ENCODE results near the gene SLC25A43. TPM values are rescaled to one million over a fixed set of nuclear protein-coding genes. Genes with fewer than 3 reads are reported as not detected.
"Not testable (repeated sequence)": the region's sequence is repeated elsewhere in the genome, so short reads cannot be mapped to it uniquely, and the experiment has no call there.

Gene SLC25A43
- total RNA-seq, 3 donors from 2014 or later = 3.9 to 6.3 (median 4.7) TPM

DNA sequence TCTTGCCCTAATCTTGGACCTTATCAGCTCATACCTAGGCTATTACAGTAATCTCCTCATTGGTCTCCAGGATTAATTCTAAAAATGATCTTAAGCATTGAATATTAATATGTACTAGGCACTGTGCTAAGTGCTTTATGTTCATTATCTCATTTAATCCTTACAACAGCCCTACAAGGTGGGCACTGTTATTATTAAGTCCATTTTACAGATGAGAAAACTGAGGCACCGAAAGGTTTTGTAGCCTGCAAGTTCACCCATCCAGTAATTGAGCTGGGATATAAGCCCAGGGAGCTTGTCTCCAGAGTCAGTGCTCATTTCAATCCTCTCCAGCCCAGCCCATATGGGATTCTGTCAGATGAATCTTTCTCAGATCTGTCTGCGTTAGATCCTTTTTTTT, 20.8 kb downstream of the SLC25A43 start:
- ATAC-seq (no peak), DNase-seq (no peak)

DNA sequence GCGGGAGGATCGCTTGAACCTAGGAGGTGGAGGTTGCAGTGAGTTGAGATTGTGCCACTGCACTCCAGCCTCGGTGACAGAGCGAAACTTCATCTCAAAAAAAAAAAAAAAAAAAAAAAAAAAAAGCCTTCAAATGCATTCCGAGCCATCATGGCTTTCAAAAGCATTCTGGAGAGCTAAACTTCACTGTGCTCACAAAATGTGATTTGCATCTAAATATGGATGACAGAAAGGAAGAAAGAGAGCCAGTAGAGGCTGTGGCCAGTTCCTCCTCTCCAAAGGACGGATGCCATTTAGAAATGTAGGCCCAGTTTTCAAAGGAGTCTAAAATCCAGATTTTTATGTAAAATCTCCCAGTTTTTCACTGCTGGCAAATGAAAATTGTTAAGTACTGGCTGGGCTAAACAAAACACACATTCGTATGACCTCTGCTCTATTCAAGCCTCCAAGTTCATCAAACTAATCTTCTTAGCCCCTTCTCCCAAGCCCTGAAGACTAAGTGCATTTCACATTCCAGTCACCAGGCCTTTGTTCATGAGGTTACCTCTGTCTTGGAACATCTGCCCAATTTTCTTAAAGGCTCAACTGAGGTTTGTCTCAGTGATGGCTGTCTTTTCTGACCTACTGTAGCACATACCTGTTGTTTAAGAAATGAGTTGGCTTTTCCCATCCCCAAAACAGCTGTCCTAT, 22.0 kb downstream of the SLC25A43 start:
- peaks cover 4% of the 10 kb centered on the region for H3K36me3 Mint-ChIP-seq (ENCODE audit: insufficient read depth)
- H3K9me3 Mint-ChIP-seq = no peaks in the 10 kb centered on the region
- no peaks in the 10 kb centered on the region for H3K4me1 Mint-ChIP-seq (ENCODE audit: low read depth)
- ATAC-seq (no peak), DNase-seq (no peak)
- no peak overlapping the region for H3K4me3 Mint-ChIP-seq
- H3K27me3 Mint-ChIP-seq (ENCODE audit: low read depth) = no peaks in the 10 kb centered on the region

More for the DNA sequence above, 20.8 kb downstream of the SLC25A43 start:
- H3K27me3 Mint-ChIP-seq (ENCODE audit: low read depth) = no peaks in the 10 kb centered on the region
- H3K4me1 Mint-ChIP-seq (ENCODE audit: low read depth) = no peaks in the 10 kb centered on the region
- peaks cover 4% of the 10 kb centered on the region for H3K36me3 Mint-ChIP-seq (ENCODE audit: insufficient read depth)
- H3K4me3 Mint-ChIP-seq = no peak overlapping the region
- no peaks in the 10 kb centered on the region for H3K9me3 Mint-ChIP-seq

DNA sequence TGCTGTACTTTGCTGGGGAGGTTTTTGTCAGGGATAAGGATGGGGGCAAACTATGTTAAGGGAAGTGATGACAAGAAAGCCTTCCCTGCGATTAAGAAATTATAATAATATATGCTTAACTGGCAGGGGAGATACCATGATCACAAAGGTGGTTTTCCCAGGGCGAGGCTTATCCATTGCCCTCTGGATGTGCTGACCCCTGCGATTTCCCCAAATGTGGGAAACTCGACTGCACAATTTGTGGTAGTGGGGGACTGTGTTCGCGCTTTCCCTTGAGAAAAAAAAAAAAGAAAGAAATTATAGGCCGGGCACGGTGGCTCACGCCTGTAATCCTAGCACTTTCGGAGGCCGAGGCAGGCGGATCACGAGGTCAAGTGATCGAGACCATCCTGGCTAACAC, 24.5 kb downstream of the SLC25A43 start:
- ATAC-seq (no peak), DNase-seq (peak; percentile 12)
- H3K9me3 Mint-ChIP-seq = no peaks in the 10 kb centered on the region
- H3K4me3 Mint-ChIP-seq = no peak overlapping the region
- H3K36me3 Mint-ChIP-seq (ENCODE audit: insufficient read depth) = peaks cover 4% of the 10 kb centered on the region
- peaks cover 10% of the 10 kb centered on the region for H3K4me1 Mint-ChIP-seq (ENCODE audit: low read depth)
- no peaks in the 10 kb centered on the region for H3K27me3 Mint-ChIP-seq (ENCODE audit: low read depth)

GRCh38 chrX:119424999-119425398, 25.9 kb downstream of the SLC25A43 start:
- Mint-ChIP-seq H3K27me3 (ENCODE audit: low read depth) (no peaks in the 10 kb centered on the region), H3K4me1 (ENCODE audit: low read depth) (peaks cover 10% of the 10 kb centered on the region), H3K4me3 (no peak overlapping the region), H3K36me3 (ENCODE audit: insufficient read depth) (peaks cover 4% of the 10 kb centered on the region), H3K9me3 (no peaks in the 10 kb centered on the region)
- ATAC-seq (no peak), DNase-seq (no peak)

GRCh38 chrX:119427024-119427794, 28.1 kb downstream of the SLC25A43 start:
- Mint-ChIP-seq H3K4me1 (ENCODE audit: low read depth) (peaks cover 10% of the 10 kb centered on the region), H3K9me3 (no peaks in the 10 kb centered on the region), H3K36me3 (ENCODE audit: insufficient read depth) (peaks cover 3% of the 10 kb centered on the region), H3K27me3 (ENCODE audit: low read depth) (no peaks in the 10 kb centered on the region), H3K4me3 (no peak overlapping the region)
- peak in 1 of 2 donors; percentile 14 for ATAC-seq
- DNase-seq = no peak

DNA sequence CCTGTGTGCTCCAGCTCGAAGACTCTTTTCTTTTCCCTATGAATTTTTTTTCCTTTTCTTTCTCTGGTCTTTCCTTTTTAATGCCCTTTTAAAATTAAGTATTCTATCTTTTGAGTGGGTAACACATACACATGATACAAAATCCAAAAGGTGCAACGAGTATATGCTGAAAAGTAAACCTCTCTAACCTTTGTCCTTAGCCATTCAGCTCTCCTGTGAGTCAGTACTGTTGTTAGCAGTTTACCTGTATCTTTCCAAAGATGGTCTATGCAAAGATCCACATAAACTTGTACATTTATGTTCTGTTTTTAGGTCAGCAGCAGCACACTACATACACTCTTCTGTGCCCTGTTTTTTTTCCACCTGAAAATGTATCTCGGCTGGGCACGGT, 28.7 kb downstream of the SLC25A43 start:
- Mint-ChIP-seq H3K4me3 (no peak overlapping the region), H3K36me3 (ENCODE audit: insufficient read depth) (no peaks in the 10 kb centered on the region), H3K27me3 (ENCODE audit: low read depth) (no peaks in the 10 kb centered on the region), H3K9me3 (no peaks in the 10 kb centered on the region), H3K4me1 (ENCODE audit: low read depth) (peaks cover 10% of the 10 kb centered on the region)
- no peak for DNase-seq
- ATAC-seq = no peak

GRCh38 chrX:119429471-119429870, 30.3 kb downstream of the SLC25A43 start:
- Mint-ChIP-seq H3K36me3 (ENCODE audit: insufficient read depth) (peaks cover 6% of the 10 kb centered on the region), H3K27me3 (ENCODE audit: low read depth) (no peaks in the 10 kb centered on the region), H3K4me3 (no peak overlapping the region), H3K4me1 (ENCODE audit: low read depth) (peaks cover 10% of the 10 kb centered on the region), H3K9me3 (no peaks in the 10 kb centered on the region)
- DNase-seq (no peak), ATAC-seq (no peak)

- DNase-seq; H3K4me3 Mint-ChIP-seq; H3K27me3 Mint-ChIP-seq (ENCODE audit: low read depth): not testable (repeated sequence)
These were observed 42.2 kb downstream of the SLC25A43 start for GRCh38 chrX:119441295-119441694.

DNA sequence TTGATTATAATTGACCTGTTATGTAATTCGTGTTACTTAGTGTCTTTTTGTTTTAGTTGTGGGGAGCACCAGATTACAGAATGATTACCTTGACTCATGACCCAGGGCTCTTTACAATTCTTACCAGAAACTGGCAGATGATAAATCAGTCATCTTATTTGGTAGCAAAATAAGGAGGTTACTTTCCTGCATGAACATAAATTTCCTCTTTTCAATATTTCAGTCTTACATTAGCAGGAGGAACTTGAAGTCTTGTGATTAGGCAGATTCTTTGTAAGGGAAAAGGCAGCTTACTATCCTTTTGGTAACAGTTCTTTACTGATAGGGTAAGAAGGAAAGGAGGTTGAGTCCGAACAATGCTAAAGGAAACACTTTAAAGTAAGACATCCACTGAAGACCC, 43.1 kb downstream of the SLC25A43 start:
- ATAC-seq = no peak
- Mint-ChIP-seq H3K4me3 (no peak overlapping the region), H3K27me3 (ENCODE audit: low read depth) (no peaks in the 10 kb centered on the region), H3K4me1 (ENCODE audit: low read depth) (no peaks in the 10 kb centered on the region), H3K9me3 (no peaks in the 10 kb centered on the region), H3K36me3 (ENCODE audit: insufficient read depth) (peaks cover 1% of the 10 kb centered on the region)
- DNase-seq = no peak

More at GRCh38 chrX:119441295-119441694, 42.2 kb downstream of the SLC25A43 start:
- ATAC-seq; H3K36me3 Mint-ChIP-seq (ENCODE audit: insufficient read depth); H3K9me3 Mint-ChIP-seq; H3K4me1 Mint-ChIP-seq (ENCODE audit: low read depth): not testable (repeated sequence)

DNA sequence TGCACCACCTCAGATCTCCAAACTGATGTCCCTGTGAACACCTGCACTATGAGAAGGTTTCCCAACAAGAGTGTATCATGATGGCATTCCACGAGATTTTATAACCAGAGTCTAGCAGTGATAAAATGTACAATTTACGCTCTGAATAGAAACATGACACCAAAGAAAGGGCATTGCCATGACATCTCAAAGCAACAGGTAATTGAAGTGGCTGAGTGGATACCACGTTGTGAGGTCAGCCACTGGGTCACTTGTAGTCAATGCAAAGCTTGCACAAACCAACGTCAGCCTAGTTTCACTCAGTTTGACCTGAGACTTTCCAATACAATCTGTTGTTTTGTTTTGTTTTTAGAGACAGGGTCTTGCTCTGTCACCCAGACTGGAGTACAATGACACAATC, 54.1 kb downstream of the SLC25A43 start:
- no peaks in the 10 kb centered on the region for H3K4me1 Mint-ChIP-seq (ENCODE audit: low read depth)
- H3K27me3 Mint-ChIP-seq (ENCODE audit: low read depth) = no peaks in the 10 kb centered on the region
- ATAC-seq (no peak), DNase-seq (no peak)
- peaks cover 3% of the 10 kb centered on the region for H3K36me3 Mint-ChIP-seq (ENCODE audit: insufficient read depth)
- no peaks in the 10 kb centered on the region for H3K9me3 Mint-ChIP-seq
- H3K4me3 Mint-ChIP-seq = no peak overlapping the region

GRCh38 chrX:119455264-119455663, 56.1 kb downstream of the SLC25A43 start:
- H3K27me3 Mint-ChIP-seq (ENCODE audit: low read depth) = no peaks in the 10 kb centered on the region
- peaks cover 3% of the 10 kb centered on the region for H3K36me3 Mint-ChIP-seq (ENCODE audit: insufficient read depth)
- no peaks in the 10 kb centered on the region for H3K9me3 Mint-ChIP-seq
- DNase-seq = no peak
- H3K4me1 Mint-ChIP-seq (ENCODE audit: low read depth) = no peaks in the 10 kb centered on the region
- ATAC-seq = no peak
- no peak overlapping the region for H3K4me3 Mint-ChIP-seq

- DNase-seq (no peak), ATAC-seq (no peak)
- H3K27me3 Mint-ChIP-seq (ENCODE audit: low read depth) = no peaks in the 10 kb centered on the region
- H3K36me3 Mint-ChIP-seq (ENCODE audit: insufficient read depth) = peaks cover 2% of the 10 kb centered on the region
- H3K9me3 Mint-ChIP-seq = no peaks in the 10 kb centered on the region
- no peaks in the 10 kb centered on the region for H3K4me1 Mint-ChIP-seq (ENCODE audit: low read depth)
- H3K4me3 Mint-ChIP-seq = no peak overlapping the region
These were observed 60.0 kb downstream of the SLC25A43 start for GRCh38 chrX:119459181-119459580.

GRCh38 chrX:119465555-119465954, 66.4 kb downstream of the SLC25A43 start:
- H3K36me3 Mint-ChIP-seq (ENCODE audit: insufficient read depth) = peaks cover 10% of the 10 kb centered on the region
- no peaks in the 10 kb centered on the region for H3K27me3 Mint-ChIP-seq (ENCODE audit: low read depth)
- ATAC-seq (no peak), DNase-seq (no peak)
- no peaks in the 10 kb centered on the region for H3K9me3 Mint-ChIP-seq
- no peak overlapping the region for H3K4me3 Mint-ChIP-seq
- peaks cover 3% of the 10 kb centered on the region for H3K4me1 Mint-ChIP-seq (ENCODE audit: low read depth)

GRCh38 chrX:119466970-119467369, 67.8 kb downstream of the SLC25A43 start:
- Mint-ChIP-seq H3K36me3 (ENCODE audit: insufficient read depth) (peaks cover 13% of the 10 kb centered on the region), H3K9me3 (no peaks in the 10 kb centered on the region), H3K27me3 (ENCODE audit: low read depth) (no peaks in the 10 kb centered on the region), H3K4me3 (no peak overlapping the region), H3K4me1 (ENCODE audit: low read depth) (peaks cover 3% of the 10 kb centered on the region)
- no peak for DNase-seq
- no peak for ATAC-seq

DNA sequence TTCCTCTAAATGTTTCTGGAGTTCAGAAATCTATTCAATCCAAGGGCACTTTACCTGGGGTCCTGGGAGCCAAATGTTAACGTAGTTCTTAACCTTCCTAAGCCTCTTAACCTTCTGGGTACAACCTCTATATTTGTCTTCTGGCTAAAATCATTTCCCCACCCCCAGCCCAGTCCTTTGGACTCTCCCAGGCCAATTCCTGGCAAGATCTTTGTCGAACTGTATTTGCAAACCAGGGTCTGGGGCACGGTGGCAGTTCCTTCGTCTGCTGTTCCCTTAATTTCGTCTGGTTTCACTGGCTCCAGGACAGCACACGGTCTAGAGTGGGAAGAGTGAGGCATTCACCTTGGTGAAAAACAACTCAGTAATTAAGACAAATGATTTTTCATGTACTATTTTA, 68.3 kb downstream of the SLC25A43 start:
- peaks cover 13% of the 10 kb centered on the region for H3K36me3 Mint-ChIP-seq (ENCODE audit: insufficient read depth)
- DNase-seq (no peak), ATAC-seq (no peak)
- H3K4me3 Mint-ChIP-seq = peak overlapping the region; percentile 91
- H3K27me3 Mint-ChIP-seq (ENCODE audit: low read depth) = no peaks in the 10 kb centered on the region
- H3K4me1 Mint-ChIP-seq (ENCODE audit: low read depth) = peaks cover 3% of the 10 kb centered on the region
- no peaks in the 10 kb centered on the region for H3K9me3 Mint-ChIP-seq
